OCI-LY1 (cell line): Measurements from ENCODE around the gene CD74.
"Not testable (repeated sequence)": the region's sequence is repeated elsewhere in the genome, so short reads cannot be mapped to it uniquely, and the experiment has no call there.

Experiments
- H2AFZ ChIP-seq: fragments of 200-600 bp; sonication (generic), shearing (Covaris generic); 2 replicates; pipeline ENCODE4 v1.6.0; 2014; ENCODE audit warnings: antibody characterized with exemption, mild to moderate bottlenecking, low read length
- H3F3A ChIP-seq: fragments of 200-600 bp; sonication (generic), shearing (Covaris generic); 2 replicates; pipeline ENCODE4 v1.6.0; 2014; ENCODE audit warnings: mild to moderate bottlenecking, antibody characterized with exemption, low read length, moderate library complexity; ENCODE audit not compliant: insufficient read depth
- H3K27ac ChIP-seq: fragments of 200-600 bp; sonication (generic); 2 replicates; pipeline ENCODE4 v1.5.1; 2014; ENCODE audit warnings: low read length, mixed run types, mild to moderate bottlenecking, low read depth; ENCODE audit not compliant: poor library complexity, severe bottlenecking
- H3K27me3 ChIP-seq: fragments of 200-600 bp; sonication (generic); 2 replicates; pipeline ENCODE4 v1.6.0; 2014; ENCODE audit warnings: antibody characterized with exemption, mild to moderate bottlenecking, low read length, moderate library complexity; ENCODE audit not compliant: insufficient read depth
- H3K36me3 ChIP-seq: fragments of 200-600 bp; sonication (generic); 2 replicates; pipeline ENCODE4 v1.6.1; 2014; ENCODE audit warnings: mild to moderate bottlenecking, antibody characterized with exemption, low read length, moderate library complexity, mixed read lengths; ENCODE audit not compliant: insufficient read depth
- H3K4me1 ChIP-seq: fragments of 200-600 bp; sonication (generic); 2 replicates; pipeline ENCODE4 v1.5.1; 2014; ENCODE audit warnings: mild to moderate bottlenecking, low read length, moderate library complexity; ENCODE audit not compliant: insufficient read depth, severe bottlenecking
- H3K4me2 ChIP-seq: fragments of 200-600 bp; sonication (generic), shearing (Covaris generic); 2 replicates; pipeline ENCODE4 v1.6.1; 2014; ENCODE audit warnings: low read length
- H3K4me3 ChIP-seq: fragments of 200-600 bp; sonication (generic); 2 replicates; pipeline ENCODE4 v1.5.1; 2014; ENCODE audit warnings: low read length, low read depth, mild to moderate bottlenecking, mixed read lengths; ENCODE audit not compliant: poor library complexity, severe bottlenecking
- H3K79me2 ChIP-seq: fragments of 200-600 bp; shearing (Covaris generic); 2 replicates; pipeline ENCODE4 v1.6.1; 2016; ENCODE audit warnings: mixed run types, low read length, mixed read lengths; ENCODE audit not compliant: insufficient read depth
- H3K9ac ChIP-seq: fragments of 200-600 bp; sonication (generic), shearing (Covaris generic); 2 replicates; pipeline ENCODE4 v1.6.1; 2014; ENCODE audit warnings: mild to moderate bottlenecking, low read length, mixed read lengths
- H3K9me2 ChIP-seq: fragments of 200-600 bp; sonication (generic), shearing (Covaris generic); 2 replicates; pipeline ENCODE4 v1.6.1; 2014; ENCODE audit warnings: low read depth, mild to moderate bottlenecking, low read length, mixed read lengths
- H3K9me3 ChIP-seq: fragments of 200-600 bp; shearing (Covaris generic); 2 replicates; pipeline ENCODE4 v1.6.1; 2014; ENCODE audit warnings: low read length, mixed read lengths
- H4K20me1 ChIP-seq: fragments of 200-600 bp; sonication (generic), shearing (Covaris generic); 2 replicates; pipeline ENCODE4 v1.6.0; 2016; ENCODE audit warnings: mild to moderate bottlenecking, low read length; ENCODE audit not compliant: insufficient read depth
- CTCF ChIP-seq: fragments of 200-600 bp; sonication (generic), shearing (Covaris generic); IDR thresholded peaks from 2 replicates; pipeline ENCODE4 v1.5.1; 2017; ENCODE audit warnings: mild to moderate bottlenecking, antibody characterized with exemption, low read length, moderate library complexity, mixed read lengths
- EZH2 ChIP-seq: fragments of 200-600 bp; sonication (generic), shearing (Covaris generic); IDR thresholded peaks from 2 replicates; pipeline ENCODE4 v1.8.0; 2017; ENCODE audit warnings: borderline replicate concordance, mixed run types, mild to moderate bottlenecking, antibody characterized with exemption, low read length, moderate library complexity, mixed read lengths

The CD74 gene

GRCh38 chr5:150454492-150455229 is 42.0 kb upstream of the CD74 start:
- H3K4me1 ChIP-seq, result peaks cover 37% of the 10 kb centered on the region
- no peak overlapping the region for H3K4me2 ChIP-seq
- H3K27me3 ChIP-seq, result no peaks in the 10 kb centered on the region
- no peaks in the 10 kb centered on the region for H3K9me2 ChIP-seq
- no peak overlapping the region for H3K4me3 ChIP-seq
- no peaks in the 10 kb centered on the region for H3K9me3 ChIP-seq
- H3K79me2 ChIP-seq, result no peaks in the 10 kb centered on the region
- H3K27ac ChIP-seq, result peak overlapping the region; percentile 25
- H3K9ac ChIP-seq, result no peak overlapping the region
- H2AFZ ChIP-seq, result no peak overlapping the region
- H4K20me1 ChIP-seq, result no peaks in the 10 kb centered on the region
- TF ChIP-seq CTCF (no peak), EZH2 (no peak)
- H3F3A ChIP-seq, result no peaks in the 10 kb centered on the region
- H3K36me3 ChIP-seq, result no peaks in the 10 kb centered on the region

- Histone ChIP-seq H3K27ac (peak overlapping the region; percentile 25), H3K4me1 (peaks cover 31% of the 10 kb centered on the region)
- not testable (repeated sequence) for H3F3A ChIP-seq, H3K36me3 ChIP-seq, H3K79me2 ChIP-seq, H3K4me3 ChIP-seq, H3K9ac ChIP-seq, H4K20me1 ChIP-seq, H3K9me3 ChIP-seq, H3K9me2 ChIP-seq, H3K4me2 ChIP-seq, H3K27me3 ChIP-seq, H2AFZ ChIP-seq
Observed at GRCh38 chr5:150454027-150454426, 41.3 kb upstream of the CD74 start.

GRCh38 chr5:150452914-150453313 is 40.2 kb upstream of the CD74 start:
- TF ChIP-seq CTCF (no peak), EZH2 (no peak)
- Histone ChIP-seq H3K27me3 (no peaks in the 10 kb centered on the region), H3K9ac (no peak overlapping the region), H2AFZ (no peak overlapping the region), H3F3A (no peaks in the 10 kb centered on the region), H3K4me2 (no peak overlapping the region), H4K20me1 (no peaks in the 10 kb centered on the region), H3K9me2 (no peaks in the 10 kb centered on the region), H3K4me1 (peaks cover 36% of the 10 kb centered on the region), H3K36me3 (peaks cover 14% of the 10 kb centered on the region), H3K27ac (no peak overlapping the region), H3K9me3 (no peaks in the 10 kb centered on the region), H3K79me2 (peaks cover 15% of the 10 kb centered on the region), H3K4me3 (no peak overlapping the region)

- Histone ChIP-seq H3K4me1 (peaks cover 33% of the 10 kb centered on the region), H3K79me2 (peaks cover 21% of the 10 kb centered on the region), H3K9ac (no peak overlapping the region), H4K20me1 (no peaks in the 10 kb centered on the region), H3F3A (no peaks in the 10 kb centered on the region), H3K27me3 (no peaks in the 10 kb centered on the region), H3K36me3 (peaks cover 28% of the 10 kb centered on the region), H3K4me3 (no peak overlapping the region), H3K4me2 (no peak overlapping the region), H3K27ac (no peak overlapping the region), H3K9me2 (no peaks in the 10 kb centered on the region), H2AFZ (no peak overlapping the region), H3K9me3 (no peaks in the 10 kb centered on the region)
- TF ChIP-seq EZH2, result no peak
- no peak for TF ChIP-seq CTCF
Observed at GRCh38 chr5:150451594-150451993, 38.9 kb upstream of the CD74 start.
